HepG2 (cell line): ENCODE data around the gene SLC50A1. TPM values are rescaled to one million over a fixed set of nuclear protein-coding genes. Genes with fewer than 3 reads are reported as not detected.

ENCODE experiments used
- ATAC-seq: fragments of 200-7000 bp; cut with Tn5 transposase; 3 replicates; pipeline ENCODE4 v1.9.1; 2020; ENCODE audit warnings: mild to moderate bottlenecking, moderate library complexity
- BruUV-seq: library from RNA; stranded (reverse); fragments of 400-500 nt; replicated peaks from 2 replicates; lab custom pipeline; 2021; lab: Mats Ljungman, UMichigan
- CTCF ChIA-PET: fragments of 300-600 bp; formaldehyde crosslinking; extraction: SDS; loops from one replicate; lab custom pipeline; 2021; ENCODE audit warnings: low total read pairs, inconsistent platforms, low intra/inter-chr PET ratio; lab: Yijun Ruan, JAX
- POLR2A ChIA-PET: fragments of 350-600 bp; sonication (Branson Sonifier 250); formaldehyde crosslinking; loops from one replicate; lab custom pipeline; 2020; ENCODE audit warnings: antibody characterized with exemption, inconsistent platforms; lab: Yijun Ruan, JAX
- DNase-seq: peaks from one replicate; pipeline ENCODE4 v3.0.0-alpha.2; 2015; ENCODE audit warnings: low spot score
- FAIRE-seq: peaks from 3 replicates; lab custom pipeline; 2011; peaks lifted over from hg19 to GRCh38; lab: Jason Lieb, UNC
- H2AFZ ChIP-seq: one replicate; pipeline ENCODE4 v1.6.1; 2011; ENCODE audit warnings: low read length, inconsistent platforms
- H3K27ac ChIP-seq: fragments of 300-600 bp; 3 replicates; pipeline ENCODE4 v1.8.0; 2011; ENCODE audit warnings: mixed run types, mild to moderate bottlenecking, mixed read lengths, low read length, inconsistent platforms; ENCODE audit not compliant: insufficient read depth; ENCODE audit errors: extremely low read length
- H3K27me3 ChIP-seq, 2 experiments: fragments of 200-600 bp in 1 of 2; 2 replicates in 1 of 2; 3 replicates in 1 of 2; pipeline versions ENCODE4 v1.6.0 to v1.8.0; 2011; ENCODE audit warnings: low read length in 2 of 2, mild to moderate bottlenecking in 2 of 2, moderate library complexity in 2 of 2, inconsistent platforms in 1 of 2; ENCODE audit not compliant: insufficient read depth in 2 of 2, control insufficient read depth in 1 of 2
- H3K36me3 ChIP-seq, 2 experiments: fragments of 200-600 bp in 1 of 2; replicated peaks in 1 of 2; 2 replicates in 1 of 2; 3 replicates in 1 of 2; pipeline versions ENCODE4 v1.5.1 to v1.8.0; 2011; ENCODE audit warnings: low read length in 2 of 2, inconsistent platforms in 1 of 2; ENCODE audit not compliant: insufficient read depth in 2 of 2, control insufficient read depth in 1 of 2
- H3K4me1 ChIP-seq: 2 replicates; pipeline ENCODE4 v1.5.1; 2012; ENCODE audit warnings: low read length, inconsistent platforms; ENCODE audit not compliant: insufficient read depth
- H3K4me2 ChIP-seq: 2 replicates; pipeline ENCODE4 v1.6.0; 2011; ENCODE audit warnings: low read depth, low read length, inconsistent platforms
- H3K4me3 ChIP-seq, 3 experiments: fragments of 200-600 bp in 1 of 3; sonication (generic), shearing (Covaris generic) in 1 of 3; replicated peaks in 1 of 3; 2 replicates each; pipeline ENCODE4 v1.5.1; 2011 to 2016; ENCODE audit warnings: low read length in 3 of 3, inconsistent platforms in 2 of 3, low read depth in 2 of 3, mild to moderate bottlenecking in 2 of 3, control low read depth in 1 of 3, mixed read lengths in 1 of 3; ENCODE audit not compliant: insufficient read depth in 1 of 3
- H3K79me2 ChIP-seq: one replicate; pipeline ENCODE4 v1.6.1; 2011; ENCODE audit warnings: low read length, inconsistent platforms; ENCODE audit not compliant: insufficient read depth
- H3K9ac ChIP-seq: 2 replicates; pipeline ENCODE4 v1.6.0; 2011; ENCODE audit warnings: mild to moderate bottlenecking, low read depth, low read length, inconsistent platforms; ENCODE audit not compliant: insufficient read depth
- H3K9me3 ChIP-seq: 2 replicates; pipeline ENCODE4 v1.5.1; 2012; ENCODE audit warnings: mild to moderate bottlenecking, low read length
- H4K20me1 ChIP-seq: 2 replicates; pipeline ENCODE4 v1.6.0; 2011; ENCODE audit warnings: inconsistent platforms, mild to moderate bottlenecking, low read length, moderate library complexity; ENCODE audit not compliant: insufficient read depth
- ARHGAP35 ChIP-seq: sonication (generic); formaldehyde crosslinking; IDR thresholded peaks from 2 replicates; pipeline ENCODE4 v1.9.0; 2022; ENCODE audit warnings: mild to moderate bottlenecking, inconsistent platforms, moderate library complexity, missing genetic modification reagents, borderline replicate concordance
- BRCA1 ChIP-seq: sonication (generic); formaldehyde crosslinking; IDR thresholded peaks from 2 replicates; pipeline ENCODE4 v1.4.0; 2020; ENCODE audit warnings: missing genetic modification reagents
- DMAP1 ChIP-seq: IDR thresholded peaks from 2 replicates; pipeline ENCODE4 v1.6.1; 2016
- GATAD1 ChIP-seq: IDR thresholded peaks from 2 replicates; pipeline ENCODE4 v1.6.1; 2016; ENCODE audit warnings: missing genetic modification reagents, missing compliant biosample characterization
- RXRB ChIP-seq: IDR thresholded peaks from 2 replicates; pipeline ENCODE4 v1.6.1; 2016; ENCODE audit warnings: borderline replicate concordance, missing genetic modification reagents, missing compliant biosample characterization
- SIN3A ChIP-seq: IDR thresholded peaks from 2 replicates; pipeline ENCODE4 v1.6.1; 2011; ENCODE audit warnings: low read depth, mild to moderate bottlenecking, control low read depth, low read length, borderline replicate concordance
- SNAPC2 ChIP-seq: sonication (generic); formaldehyde crosslinking; IDR thresholded peaks from 2 replicates; pipeline ENCODE4 v1.8.1; 2022; ENCODE audit warnings: mild to moderate bottlenecking, missing genetic modification reagents
- SOX5 ChIP-seq: IDR thresholded peaks from 2 replicates; pipeline ENCODE4 v1.6.1; 2016; ENCODE audit warnings: borderline replicate concordance
- U2AF1 ChIP-seq: fragments of 200-400 bp; formaldehyde crosslinking; optimal IDR thresholded peaks from 2 replicates; pipeline ENCODE3; 2017; ENCODE audit warnings: mild to moderate bottlenecking, low read depth, low read length
- ZBTB21 ChIP-seq: sonication (generic); formaldehyde crosslinking; IDR thresholded peaks from 2 replicates; pipeline ENCODE4 v1.4.0; 2020; ENCODE audit warnings: missing genetic modification reagents
- ZNF33A ChIP-seq: sonication (generic); formaldehyde crosslinking; IDR thresholded peaks from 2 replicates; pipeline ENCODE4 v1.5.1; 2020; ENCODE audit warnings: missing genetic modification reagents, mild to moderate bottlenecking, moderate library complexity, borderline replicate concordance
- ZNF550 ChIP-seq: sonication (generic); formaldehyde crosslinking; IDR thresholded peaks from 2 replicates; pipeline ENCODE4 v1.4.0; 2020; ENCODE audit warnings: mild to moderate bottlenecking, missing genetic modification reagents, borderline replicate concordance
- ZNF644 ChIP-seq: IDR thresholded peaks from 2 replicates; pipeline ENCODE4 v1.6.1; 2016; ENCODE audit warnings: low read depth
- WGBS: methylation state at CpG from one replicate; pipeline ENCODE4 v1.1.6; 2017; ENCODE audit warnings: low lambda C conversion rate; 5-methylcytosine and 5-hydroxymethylcytosine counted together
- in situ Hi-C: cut with HindIII; loops from 2 replicates; pipeline ENCODE4 v1.10.0; 2017; ENCODE audit warnings: low pct_unique_long_range_greater_than_20kb; ENCODE audit not compliant: extremely low pct_ligation_motif_present
- intact Hi-C: fragments of 100-400 bp; cut with micrococcal nuclease; formaldehyde crosslinking; loops from one replicate; pipeline ENCODE4 v1.10.0; 2022; ENCODE audit not compliant: unreplicated experiment
- polyA plus RNA-seq, 8 experiments: library from polyadenylated mRNA; depleted of rRNA in 3 of 8; stranded (reverse) in 7 of 8; unstranded in 1 of 8; fragments of >200 nt; fragmentation: Illumina TruSeq in 4 of 8; extraction: Trizol in 4 of 8; gene quantifications; 2 replicates each; pipeline versions ENCODE4 v1.2.1 to v1.2.3, GENCODE V29; 2011 to 2016; ENCODE audit warnings: low read depth in 4 of 8, missing spikeins in 1 of 8, mixed read lengths in 1 of 8; ENCODE audit not compliant: insufficient read depth in 1 of 8
- total RNA-seq, 5 experiments: library from RNA; depleted of rRNA; stranded (reverse); fragments of >200 nt; fragmentation: Illumina TruSeq; extraction: Trizol; gene quantifications; 2 replicates each; pipeline ENCODE4 v1.2.3, GENCODE V29; 2016; ENCODE audit warnings: low read depth in 1 of 5
- TF ChIP-seq, protein P1 (sequence below): sonication (generic); formaldehyde crosslinking; IDR thresholded peaks from 2 replicates; pipeline ENCODE4 v1.8.0; 2022; ENCODE audit warnings: mild to moderate bottlenecking, missing genetic modification reagents
- TF ChIP-seq, protein P2 (sequence below): IDR thresholded peaks from 2 replicates; pipeline ENCODE4 v1.6.1; 2016; ENCODE audit warnings: missing genetic modification reagents, missing compliant biosample characterization
- TF ChIP-seq, protein P3 (sequence below): sonication (generic); formaldehyde crosslinking; conservative IDR thresholded peaks from 2 replicates; pipeline ENCODE4 v1.4.0; 2020; ENCODE audit warnings: missing genetic modification reagents
- TF ChIP-seq, protein P4 (sequence below): sonication (generic); formaldehyde crosslinking; IDR thresholded peaks from 2 replicates; pipeline ENCODE4 v1.4.0; 2020; ENCODE audit warnings: missing genetic modification reagents

Gene SLC50A1
- total and polyA plus RNA-seq, 2 of the 13 experiments (the other 11 are each of a cell fraction or from before 2014, with no cell fraction given) = 22.5 to 46.8 TPM

DNA sequence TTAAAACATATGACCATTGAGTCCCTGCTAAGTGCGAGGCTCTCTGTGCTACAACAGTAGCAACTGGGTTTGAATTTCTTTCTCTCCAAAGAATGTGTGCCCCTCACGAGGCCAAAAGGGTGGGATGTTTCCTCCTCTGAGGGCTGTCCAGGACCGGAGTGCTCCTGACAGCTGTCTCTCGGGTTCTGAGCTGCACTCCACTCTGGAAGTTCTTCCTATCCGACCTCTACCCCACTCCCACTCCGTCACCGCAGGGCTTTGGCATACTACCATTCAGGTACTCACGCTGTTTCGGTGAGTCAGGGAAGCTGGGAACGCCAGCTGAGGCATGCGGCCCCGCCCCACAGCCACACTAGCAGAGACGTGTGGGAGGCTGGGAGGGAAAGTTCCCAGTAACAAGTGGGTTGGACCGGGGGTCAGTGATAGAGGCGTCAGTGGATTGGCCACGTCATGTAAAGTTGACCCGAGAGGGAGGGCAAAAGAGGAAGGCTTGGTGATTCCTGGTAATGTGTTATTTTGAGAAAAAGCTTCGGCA, 705 bp upstream of the SLC50A1 start:
- H3K9ac ChIP-seq = peak overlapping the region; percentile 78
- intact Hi-C loops (loop anchor here (1.0 kb wide), 2 partner anchors 8 to 41 kb away; partner anchors contain the start of gene EFNA1), in situ Hi-C loops (no loop called here)
- peak overlapping the region; percentile 89 for H3K4me2 ChIP-seq
- no peaks in the 10 kb centered on the region for H3K9me3 ChIP-seq
- POLR2A ChIA-PET = interaction anchor here (0.7 to 7.4 kb wide), 17 partner anchors 10 to 162 kb away, joined by 3 to 144 read pairs (median 4); partner anchors contain the start of genes EFNA1, KRTCAP2, THBS3 and ZBTB7B
- TSS peak; percentile 54 for BruUV-seq
- no peaks in the 10 kb centered on the region; a peak in 1 of 5 replicates for H3K27me3 ChIP-seq
- CTCF ChIA-PET = interaction anchor here (1.1 to 3.2 kb wide), 2 partner anchors 33 to 42 kb away, joined by 4 to 18 read pairs; no protein-coding TSS in a partner anchor
- peaks cover 57% of the 10 kb centered on the region for H3K79me2 ChIP-seq
- no peak overlapping the region for H2AFZ ChIP-seq
- H3K27ac ChIP-seq = peak overlapping the region; percentile 89
- FAIRE-seq = peak; percentile 51
- H4K20me1 ChIP-seq = peaks cover 52% of the 10 kb centered on the region
- H3K36me3 ChIP-seq = peaks cover 17 to 46% of the 10 kb centered on the region in 2 experiments
- peaks cover 83% of the 10 kb centered on the region for H3K4me1 ChIP-seq
- peak; percentile 90 for DNase-seq
- WGBS = 10% methylated on average over 18 of the region's 18 CpGs
- peak; percentile 62 for ATAC-seq
- H3K4me3 ChIP-seq = peak overlapping the region; percentile 52 to 84 (median 53)
- TF ChIP-seq GATAD1 (CRISPR knock-in tag) (peak; percentile 31; the same call in 1 of the 2 replicates), SOX5 (peak; percentile 66), BRCA1 (CRISPR knock-in tag) (peak; percentile 75; the same call in 1 of the 2 replicates), ZNF33A (CRISPR knock-in tag) (no peak), ZNF550 (no peak), ZNF644 (CRISPR knock-in tag) (no peak), ZBTB21 (CRISPR knock-in tag) (0 out of 2 replicates have a peak, but pooled peaks have one; percentile 17), SNAPC2 (CRISPR knock-in tag) (peak; percentile 78; the same call in 1 of the 2 replicates), RXRB (CRISPR knock-in tag) (peak; percentile 84), SIN3A (peak; percentile 52; the same call in 1 of the 2 replicates), U2AF1 (peak; percentile 34), DMAP1 (0 out of 2 replicates have a peak, but pooled peaks have one; percentile 14), ARHGAP35 (CRISPR knock-in tag) (no peak)
- TF ChIP-seq, protein P1, sequence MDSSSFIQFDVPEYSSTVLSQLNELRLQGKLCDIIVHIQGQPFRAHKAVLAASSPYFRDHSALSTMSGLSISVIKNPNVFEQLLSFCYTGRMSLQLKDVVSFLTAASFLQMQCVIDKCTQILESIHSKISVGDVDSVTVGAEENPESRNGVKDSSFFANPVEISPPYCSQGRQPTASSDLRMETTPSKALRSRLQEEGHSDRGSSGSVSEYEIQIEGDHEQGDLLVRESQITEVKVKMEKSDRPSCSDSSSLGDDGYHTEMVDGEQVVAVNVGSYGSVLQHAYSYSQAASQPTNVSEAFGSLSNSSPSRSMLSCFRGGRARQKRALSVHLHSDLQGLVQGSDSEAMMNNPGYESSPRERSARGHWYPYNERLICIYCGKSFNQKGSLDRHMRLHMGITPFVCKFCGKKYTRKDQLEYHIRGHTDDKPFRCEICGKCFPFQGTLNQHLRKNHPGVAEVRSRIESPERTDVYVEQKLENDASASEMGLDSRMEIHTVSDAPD (CRISPR knock-in tag) = peak; percentile 73
- TF ChIP-seq, protein P2, sequence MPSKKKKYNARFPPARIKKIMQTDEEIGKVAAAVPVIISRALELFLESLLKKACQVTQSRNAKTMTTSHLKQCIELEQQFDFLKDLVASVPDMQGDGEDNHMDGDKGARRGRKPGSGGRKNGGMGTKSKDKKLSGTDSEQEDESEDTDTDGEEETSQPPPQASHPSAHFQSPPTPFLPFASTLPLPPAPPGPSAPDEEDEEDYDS = peak; percentile 24; the same call in 1 of the 2 replicates
- TF ChIP-seq, protein P3, sequence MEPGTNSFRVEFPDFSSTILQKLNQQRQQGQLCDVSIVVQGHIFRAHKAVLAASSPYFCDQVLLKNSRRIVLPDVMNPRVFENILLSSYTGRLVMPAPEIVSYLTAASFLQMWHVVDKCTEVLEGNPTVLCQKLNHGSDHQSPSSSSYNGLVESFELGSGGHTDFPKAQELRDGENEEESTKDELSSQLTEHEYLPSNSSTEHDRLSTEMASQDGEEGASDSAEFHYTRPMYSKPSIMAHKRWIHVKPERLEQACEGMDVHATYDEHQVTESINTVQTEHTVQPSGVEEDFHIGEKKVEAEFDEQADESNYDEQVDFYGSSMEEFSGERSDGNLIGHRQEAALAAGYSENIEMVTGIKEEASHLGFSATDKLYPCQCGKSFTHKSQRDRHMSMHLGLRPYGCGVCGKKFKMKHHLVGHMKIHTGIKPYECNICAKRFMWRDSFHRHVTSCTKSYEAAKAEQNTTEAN (CRISPR knock-in tag) = peak; percentile 68
- TF ChIP-seq, protein P4, sequence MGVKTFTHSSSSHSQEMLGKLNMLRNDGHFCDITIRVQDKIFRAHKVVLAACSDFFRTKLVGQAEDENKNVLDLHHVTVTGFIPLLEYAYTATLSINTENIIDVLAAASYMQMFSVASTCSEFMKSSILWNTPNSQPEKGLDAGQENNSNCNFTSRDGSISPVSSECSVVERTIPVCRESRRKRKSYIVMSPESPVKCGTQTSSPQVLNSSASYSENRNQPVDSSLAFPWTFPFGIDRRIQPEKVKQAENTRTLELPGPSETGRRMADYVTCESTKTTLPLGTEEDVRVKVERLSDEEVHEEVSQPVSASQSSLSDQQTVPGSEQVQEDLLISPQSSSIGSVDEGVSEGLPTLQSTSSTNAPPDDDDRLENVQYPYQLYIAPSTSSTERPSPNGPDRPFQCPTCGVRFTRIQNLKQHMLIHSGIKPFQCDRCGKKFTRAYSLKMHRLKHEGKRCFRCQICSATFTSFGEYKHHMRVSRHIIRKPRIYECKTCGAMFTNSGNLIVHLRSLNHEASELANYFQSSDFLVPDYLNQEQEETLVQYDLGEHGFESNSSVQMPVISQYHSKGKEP (CRISPR knock-in tag) = no peak
